HG03378 (cell line): ENCODE results near the gene GGTLC3.
"Not testable (repeated sequence)": the region's sequence is repeated elsewhere in the genome, so short reads cannot be mapped to it uniquely, and the experiment has no call there.

Experiments used
- ATAC-seq: cut with Tn5 transposase; IDR thresholded peaks from one replicate; pipeline ENCODE4 v1.9.1; 2021; ENCODE audit warnings: mild to moderate bottlenecking, moderate library complexity; ENCODE audit not compliant: unreplicated experiment

GGTLC3 gene

DNA sequence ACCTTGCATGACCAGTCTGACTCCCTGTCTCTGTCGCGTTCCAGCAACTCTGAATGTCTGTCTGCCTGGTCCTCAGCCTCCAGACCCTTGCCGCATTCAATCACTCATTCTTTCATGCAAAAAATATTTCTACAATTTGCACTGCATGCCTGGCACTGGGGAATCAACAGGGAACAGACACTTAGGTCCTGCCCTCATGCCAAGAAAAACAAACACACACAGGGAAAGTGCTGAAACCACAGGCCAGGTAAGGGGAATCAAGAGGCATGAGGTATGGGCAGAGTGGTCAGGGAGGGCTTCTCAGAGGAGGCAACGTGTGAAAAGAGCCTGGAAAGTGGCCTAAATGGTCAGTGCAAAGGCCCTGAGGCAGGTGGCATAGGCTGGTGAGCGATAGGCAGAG lies at the start of gene GGTLC3:
Gene GGTLC3, minus strand, starts transcription at position 101 of the 400 bp plus-strand sequence. CDS start 264 bp downstream, outside the sequence.
- not testable (repeated sequence) for ATAC-seq

DNA sequence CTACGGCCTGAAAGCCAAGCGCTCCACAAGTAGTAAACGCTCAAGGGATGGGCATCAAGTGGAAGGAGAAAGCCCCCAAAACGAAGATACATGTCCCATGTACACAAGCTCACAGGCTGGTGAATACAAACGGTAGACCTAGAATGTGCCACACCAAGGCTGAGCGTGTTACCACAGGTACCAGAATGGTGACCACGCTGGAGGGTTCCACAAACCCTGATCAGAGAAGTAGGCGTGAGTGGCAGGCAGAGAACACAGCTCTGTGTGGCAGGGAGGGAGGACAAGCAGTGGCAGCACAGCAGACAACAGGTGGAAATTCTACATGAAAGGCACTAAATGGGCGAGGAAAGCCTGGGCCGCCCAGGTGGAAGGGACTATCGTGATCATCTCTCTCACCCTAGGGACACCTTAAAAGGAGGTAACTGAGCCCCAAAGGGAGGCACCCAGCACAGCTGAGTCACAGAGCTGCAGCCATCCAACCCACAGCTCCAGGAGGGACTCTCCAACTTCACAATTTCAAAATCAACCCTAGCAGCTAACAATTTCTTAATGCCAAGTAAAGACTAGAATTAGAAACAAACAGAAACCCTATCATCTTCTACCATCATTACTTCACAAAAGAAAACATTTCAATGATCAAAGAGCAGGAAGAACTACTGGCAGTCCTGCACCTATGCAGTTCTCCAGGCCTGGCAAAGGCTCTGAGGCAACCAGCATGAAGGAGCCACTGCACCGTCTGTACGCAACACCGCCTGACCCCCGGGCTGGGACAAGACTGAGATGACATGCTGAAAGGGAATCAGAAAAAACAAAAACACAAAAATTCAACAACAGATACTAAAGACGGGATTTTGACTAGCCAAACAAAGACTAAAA lies 42.4 kb upstream of the GGTLC3 start:
- not testable (repeated sequence) for ATAC-seq

DNA sequence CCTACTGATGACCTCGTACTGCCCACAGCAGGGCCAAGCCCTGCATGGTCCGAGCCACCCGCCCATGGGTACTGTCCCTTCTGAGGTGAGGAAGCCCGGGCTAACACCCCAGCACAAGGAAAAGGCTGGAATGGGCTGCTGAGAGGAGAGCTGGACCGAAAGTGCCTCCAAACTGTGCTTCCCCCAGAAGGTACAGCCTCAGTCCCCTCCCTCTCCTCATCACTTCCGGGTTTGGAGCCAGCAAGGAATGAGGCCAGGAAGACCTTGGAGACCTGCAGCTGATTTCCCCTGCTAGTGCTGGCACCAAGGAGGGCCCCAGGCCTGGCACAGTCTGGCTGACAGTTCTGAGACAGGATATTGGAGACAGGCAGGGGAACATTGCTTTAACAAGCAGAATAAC lies 41.0 kb upstream of the GGTLC3 start:
- ATAC-seq: not testable (repeated sequence)

DNA sequence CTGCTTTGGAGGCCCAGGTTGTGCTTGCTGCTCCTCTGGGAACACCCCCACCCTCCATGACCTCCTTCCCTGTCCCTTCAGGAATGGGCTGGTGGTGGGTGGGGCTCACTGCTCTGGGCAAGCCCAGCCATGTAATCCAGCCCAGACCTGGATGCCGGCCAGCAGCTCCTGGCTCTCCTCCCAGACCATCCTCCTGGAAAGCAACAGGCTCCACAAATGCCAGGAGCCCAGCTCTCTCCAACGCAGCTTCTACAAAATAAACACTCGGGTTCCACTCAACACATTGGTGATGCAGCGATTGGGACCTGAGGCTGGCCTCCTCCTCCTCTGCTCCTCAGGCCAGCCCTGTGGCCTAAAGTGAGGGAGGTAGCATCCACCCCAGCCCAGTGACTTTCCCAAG lies 40.6 kb upstream of the GGTLC3 start:
- ATAC-seq: not testable (repeated sequence)

DNA sequence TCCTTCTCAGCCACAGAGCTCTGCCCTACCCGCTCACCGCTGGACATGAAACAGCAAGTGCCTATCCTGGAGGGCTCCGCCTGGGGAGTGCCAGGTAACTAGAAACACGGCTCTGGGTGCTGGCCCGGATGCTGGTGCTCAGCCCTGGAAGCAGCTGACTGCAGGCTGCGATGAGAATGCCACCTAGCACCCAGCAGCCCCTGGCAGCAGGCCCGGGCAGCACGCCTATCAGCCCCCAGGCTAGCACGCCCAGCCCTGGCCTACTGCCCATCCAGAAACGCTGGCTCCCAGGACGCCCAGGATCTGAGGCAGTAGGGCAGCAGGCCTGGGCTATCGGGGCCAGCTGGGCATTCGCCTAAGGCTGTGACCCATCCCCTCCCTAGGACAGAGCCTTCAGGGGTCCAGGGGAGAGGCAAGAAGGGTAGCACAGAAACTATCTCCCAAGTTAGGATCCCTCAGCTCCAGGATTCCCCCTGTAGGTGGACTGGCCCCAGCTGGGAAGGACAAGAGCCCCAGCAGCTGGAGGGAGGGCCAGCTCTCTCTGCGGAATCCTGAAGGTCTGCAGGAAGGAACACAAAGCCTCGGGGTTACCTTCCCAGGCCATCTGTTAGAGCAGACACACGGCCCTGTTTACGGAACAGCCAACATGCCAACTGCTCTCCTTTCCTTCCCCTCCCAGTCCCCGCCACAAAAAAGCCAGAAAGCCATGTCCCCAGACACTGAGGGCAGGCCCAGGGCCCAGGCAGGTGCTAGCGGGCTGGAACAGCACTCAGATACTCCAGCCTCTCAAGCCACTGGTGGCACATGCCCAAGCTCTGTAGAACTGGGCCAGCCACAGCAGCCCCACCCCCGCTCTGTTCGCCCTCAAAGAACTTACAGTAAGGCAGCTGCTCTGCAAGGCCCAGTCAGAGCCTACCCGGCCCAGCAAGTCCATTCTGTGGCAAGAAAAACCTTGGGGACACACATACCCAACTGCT lies 36.6 kb upstream of the GGTLC3 start:
- not testable (repeated sequence) for ATAC-seq

DNA sequence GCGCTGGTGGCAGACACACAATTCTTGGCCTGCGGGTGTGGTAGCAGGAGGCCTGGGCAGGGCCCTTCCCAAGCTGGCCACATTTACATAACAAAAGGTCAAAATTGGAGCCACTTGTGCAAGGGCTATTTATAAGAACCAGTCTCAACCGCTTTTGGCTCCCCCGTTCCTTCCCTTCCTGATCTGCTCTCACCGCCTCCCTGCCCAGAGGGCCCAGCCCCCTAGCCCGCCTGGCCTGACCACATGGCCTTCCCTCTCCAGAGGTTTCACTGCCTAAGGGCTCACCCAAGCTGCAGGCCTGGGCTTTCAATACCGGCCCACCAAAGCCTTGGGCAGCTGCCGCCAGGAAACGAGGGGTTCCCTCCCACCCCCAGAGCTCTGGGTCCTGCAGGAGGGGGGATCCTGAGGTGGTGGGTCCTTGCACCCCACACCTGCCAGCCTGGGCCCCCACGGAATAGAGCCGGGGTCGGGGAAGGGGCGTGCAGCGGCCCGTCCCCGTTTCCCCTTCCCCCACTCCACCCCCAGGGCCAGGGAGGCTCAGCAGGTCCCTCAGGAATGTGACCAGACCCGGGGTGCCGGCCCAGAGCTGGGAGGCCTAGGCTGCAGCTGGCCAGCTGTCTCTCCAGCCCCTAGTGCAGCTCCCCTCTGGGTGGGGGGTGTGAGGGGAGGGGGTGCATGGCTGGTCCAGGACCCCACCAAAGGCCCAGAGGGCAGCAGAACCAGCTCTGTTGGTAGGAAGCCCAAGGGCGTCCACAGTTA lies 35.1 kb upstream of the GGTLC3 start:
- ATAC-seq: not testable (repeated sequence)

DNA sequence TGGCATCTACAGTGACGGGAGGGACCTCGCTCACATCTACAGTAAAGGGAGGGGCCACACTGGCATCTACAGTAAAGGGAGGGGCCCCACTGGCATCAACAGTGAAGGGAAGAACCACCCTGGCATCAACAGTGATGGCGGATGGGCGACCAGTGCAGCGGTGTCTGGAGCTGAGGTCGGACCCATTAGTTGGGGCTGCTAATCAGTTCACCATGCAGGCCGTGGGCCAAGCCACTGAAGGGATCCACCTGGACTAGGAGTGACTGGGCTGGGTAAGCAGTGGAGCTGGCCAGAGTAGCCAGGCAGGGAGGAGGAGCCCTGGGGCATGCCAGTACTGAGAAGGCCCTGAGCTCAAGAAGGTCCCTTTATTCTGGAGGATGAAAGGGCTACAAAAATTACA lies 33.1 kb upstream of the GGTLC3 start:
- not testable (repeated sequence) for ATAC-seq

DNA sequence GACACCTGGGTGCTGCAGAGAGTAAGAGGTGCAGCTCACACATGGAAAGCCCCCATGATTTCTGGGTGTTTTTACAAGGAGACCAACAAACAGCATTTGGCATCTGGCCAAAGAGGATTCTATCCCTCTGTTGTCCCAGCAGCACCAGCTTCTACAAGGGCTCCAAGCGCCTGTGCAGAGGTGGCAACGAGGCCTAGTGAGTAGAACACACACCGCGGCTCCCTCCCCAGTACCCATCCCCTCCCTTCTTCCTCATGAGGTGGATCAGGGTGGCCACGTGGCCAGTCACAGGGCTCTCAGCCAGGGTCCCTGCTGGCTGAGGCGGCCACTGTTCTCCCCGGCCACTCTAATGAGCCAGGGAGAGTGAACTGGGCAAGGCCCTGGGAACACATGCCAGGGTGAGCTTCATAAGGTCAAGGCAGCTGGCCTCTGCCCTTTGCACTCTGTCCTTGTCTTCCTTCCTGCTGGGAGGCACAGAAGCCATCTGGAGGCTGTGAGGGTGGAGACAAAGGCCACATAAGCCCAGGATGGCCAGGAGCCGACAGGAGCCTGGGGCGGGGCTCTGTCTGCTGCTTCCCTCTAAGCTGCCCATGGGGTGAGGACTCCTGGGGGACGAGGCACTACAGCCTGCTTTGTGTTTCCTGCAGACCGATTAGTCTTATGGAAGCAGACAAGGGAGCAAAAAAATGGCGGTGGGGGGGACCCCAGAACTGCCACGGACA lies 31.7 kb upstream of the GGTLC3 start:
- ATAC-seq: not testable (repeated sequence)

DNA sequence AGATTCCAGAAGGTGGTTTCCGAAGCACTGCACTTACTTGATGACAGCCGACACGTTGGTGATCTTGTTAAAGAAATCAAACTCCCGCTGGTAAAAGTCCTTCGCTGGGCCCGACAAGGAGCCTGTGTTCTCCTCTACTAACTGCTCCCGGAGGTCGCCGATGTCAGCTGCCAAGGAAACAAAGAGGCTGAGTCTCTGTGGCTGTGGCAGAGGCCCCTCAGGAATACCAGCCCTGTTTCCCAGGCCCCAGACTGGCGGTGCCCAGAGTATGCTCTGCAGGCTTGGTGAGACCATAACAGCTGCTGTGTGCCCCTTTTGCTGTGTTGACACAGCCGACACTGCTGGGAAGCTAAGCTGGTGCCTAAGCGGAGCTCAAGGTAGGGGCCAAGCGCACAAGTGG lies 26.7 kb upstream of the GGTLC3 start:
- not testable (repeated sequence) for ATAC-seq

DNA sequence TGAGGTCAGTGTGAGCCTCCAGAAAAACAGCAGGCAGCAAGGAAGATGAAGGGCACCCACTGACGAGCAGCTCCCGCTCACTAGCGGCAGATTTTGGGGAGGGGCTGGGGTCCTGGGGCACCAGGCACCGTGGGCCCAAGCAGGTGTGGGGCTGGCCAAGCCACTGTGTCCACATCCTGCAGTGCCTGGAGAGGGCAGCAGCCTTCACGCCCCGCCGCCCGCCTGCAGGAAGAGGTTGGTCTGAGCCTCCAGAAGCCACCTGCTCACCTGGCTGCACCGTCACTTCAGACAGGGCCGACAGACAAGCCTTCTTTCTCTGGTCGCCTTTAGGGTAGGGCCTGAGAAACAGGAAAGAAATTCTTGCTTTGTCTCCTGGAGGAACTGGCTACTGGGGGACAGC lies 25.4 kb upstream of the GGTLC3 start:
- ATAC-seq: not testable (repeated sequence)

DNA sequence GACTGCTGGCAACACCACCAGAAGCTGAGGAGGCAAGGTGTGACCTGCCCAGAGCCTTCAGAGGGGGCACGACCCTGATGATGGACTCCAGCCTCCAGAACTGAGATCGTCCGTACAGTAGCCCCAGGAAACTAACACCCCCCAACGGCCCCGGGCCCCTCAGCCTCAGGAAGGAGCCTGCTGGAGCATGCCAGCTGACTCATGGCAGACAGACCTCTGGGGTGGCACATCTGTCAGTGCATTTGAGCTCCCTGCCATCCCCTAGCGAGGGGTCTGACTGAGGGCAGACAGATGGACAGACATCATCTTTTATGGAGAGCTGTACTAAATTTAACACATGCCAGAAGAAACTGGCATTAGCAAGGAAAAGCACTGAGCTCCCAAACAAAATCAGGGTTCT lies 22.0 kb upstream of the GGTLC3 start:
- ATAC-seq: not testable (repeated sequence)

DNA sequence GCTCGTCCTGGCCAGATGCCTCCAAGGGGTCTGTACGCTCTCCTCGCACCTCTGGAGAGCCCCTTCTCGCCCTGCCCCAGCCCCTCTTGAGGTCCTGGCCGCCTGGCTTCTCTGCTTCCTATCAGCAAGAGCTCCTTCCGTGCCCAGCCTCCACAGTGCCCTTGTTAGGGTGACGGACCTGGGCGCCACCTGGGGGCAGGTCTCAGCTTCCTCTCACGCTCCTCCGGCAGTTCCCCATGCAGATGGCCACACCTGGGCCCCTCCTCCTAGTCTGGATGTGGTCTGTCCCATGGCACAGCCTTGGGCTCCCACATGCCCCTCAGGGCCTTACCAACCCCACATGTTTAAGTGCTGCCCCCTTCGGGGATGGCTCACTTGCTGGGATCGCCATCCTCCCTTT lies 16.4 kb upstream of the GGTLC3 start:
- not testable (repeated sequence) for ATAC-seq

DNA sequence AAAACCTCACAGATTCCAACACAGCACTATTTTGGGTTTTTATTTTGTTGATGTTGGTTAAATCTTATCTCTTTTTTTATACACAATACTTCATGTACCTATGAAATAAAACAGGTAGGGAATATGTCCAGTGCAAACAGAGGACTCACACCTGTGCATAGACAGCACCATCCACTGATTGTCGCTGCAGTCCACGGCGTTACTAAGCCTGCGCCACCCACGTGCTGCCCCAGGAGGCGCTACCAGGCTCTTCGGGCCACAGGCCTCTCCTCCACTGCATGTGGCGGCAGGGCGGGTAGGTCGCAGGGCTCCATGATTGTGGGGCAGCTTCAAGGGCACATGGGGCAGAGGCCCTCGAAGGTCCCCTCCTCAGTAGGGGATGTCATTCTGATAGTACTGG lies 15.7 kb upstream of the GGTLC3 start:
- not testable (repeated sequence) for ATAC-seq

DNA sequence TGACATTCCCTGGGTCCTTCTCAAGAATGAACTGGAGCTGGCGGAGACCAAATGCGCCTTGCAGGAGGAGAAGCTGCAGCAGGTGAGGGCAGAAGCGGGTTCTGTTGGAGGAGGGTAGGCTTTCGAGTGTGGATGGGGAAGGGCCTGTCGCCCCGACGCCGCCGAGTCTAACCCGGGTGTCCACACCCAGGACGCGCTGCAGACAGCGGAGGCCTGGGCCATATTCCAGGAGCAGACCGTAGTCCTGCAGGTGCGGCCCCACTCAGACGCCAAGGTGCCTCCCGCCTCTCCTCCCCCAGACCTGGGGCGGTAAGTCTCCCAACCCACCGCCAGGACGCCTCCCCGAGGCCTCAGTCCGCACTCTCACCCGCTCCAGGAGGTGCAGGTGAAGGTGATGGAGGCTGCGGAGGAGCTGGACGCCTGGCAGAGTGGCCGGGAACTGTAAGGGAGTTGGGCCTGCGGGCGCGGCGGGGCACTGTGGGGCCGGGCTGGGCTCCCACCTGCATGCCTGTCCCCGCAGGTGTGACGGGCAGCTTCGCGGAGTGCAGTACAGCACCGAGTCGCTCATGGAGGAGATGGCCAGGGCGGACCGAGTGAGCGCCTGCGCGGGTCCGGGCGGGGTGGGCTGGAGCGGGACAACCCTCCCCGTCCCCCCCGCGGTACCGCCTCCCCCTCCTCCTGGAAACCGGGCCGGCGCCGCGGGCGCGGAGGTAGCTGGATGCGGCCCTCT lies 11.6 kb upstream of the GGTLC3 start:
- ATAC-seq: peak; percentile 26

DNA sequence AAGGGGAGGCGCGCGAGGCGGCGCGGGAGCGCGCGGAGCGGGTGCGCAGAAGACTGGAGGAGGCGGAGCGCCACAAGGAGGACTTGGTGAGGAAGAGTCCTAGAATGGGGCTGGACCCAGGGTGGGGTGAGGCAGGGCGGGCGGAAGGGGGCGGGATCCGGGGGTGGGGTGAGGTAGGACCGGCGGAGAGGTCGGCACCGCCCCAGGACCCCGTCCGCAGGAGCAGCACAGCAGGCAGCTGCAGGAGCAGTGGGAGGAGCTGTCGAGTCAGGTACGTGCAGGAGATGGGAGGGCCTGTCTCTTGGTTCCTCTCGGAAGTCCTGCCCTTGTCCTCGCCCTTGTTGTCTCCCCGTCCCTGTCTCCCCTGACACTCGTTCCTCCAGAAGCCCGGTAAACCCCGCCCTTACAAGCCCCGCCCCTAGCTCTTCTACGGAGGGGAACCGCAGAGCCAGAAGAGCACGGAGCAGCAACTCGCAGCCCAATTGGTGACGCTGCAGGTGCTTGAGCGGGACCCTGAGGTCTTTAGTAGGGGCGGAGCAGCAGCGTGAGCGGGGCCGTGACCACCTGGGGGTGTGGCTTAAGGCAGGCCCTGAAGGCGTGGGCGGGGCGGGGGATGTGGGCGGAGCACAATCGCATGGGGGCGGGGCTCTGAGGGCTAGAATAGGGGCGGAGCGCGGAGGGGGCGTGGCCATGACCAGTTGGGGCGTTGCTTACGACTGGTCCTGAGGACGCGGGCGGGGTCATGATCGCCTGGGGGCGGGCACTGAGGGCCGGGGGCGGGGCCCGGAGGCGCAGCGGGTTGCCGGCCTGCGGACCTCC lies 10.8 kb upstream of the GGTLC3 start:
- ATAC-seq: peak; percentile 67

DNA sequence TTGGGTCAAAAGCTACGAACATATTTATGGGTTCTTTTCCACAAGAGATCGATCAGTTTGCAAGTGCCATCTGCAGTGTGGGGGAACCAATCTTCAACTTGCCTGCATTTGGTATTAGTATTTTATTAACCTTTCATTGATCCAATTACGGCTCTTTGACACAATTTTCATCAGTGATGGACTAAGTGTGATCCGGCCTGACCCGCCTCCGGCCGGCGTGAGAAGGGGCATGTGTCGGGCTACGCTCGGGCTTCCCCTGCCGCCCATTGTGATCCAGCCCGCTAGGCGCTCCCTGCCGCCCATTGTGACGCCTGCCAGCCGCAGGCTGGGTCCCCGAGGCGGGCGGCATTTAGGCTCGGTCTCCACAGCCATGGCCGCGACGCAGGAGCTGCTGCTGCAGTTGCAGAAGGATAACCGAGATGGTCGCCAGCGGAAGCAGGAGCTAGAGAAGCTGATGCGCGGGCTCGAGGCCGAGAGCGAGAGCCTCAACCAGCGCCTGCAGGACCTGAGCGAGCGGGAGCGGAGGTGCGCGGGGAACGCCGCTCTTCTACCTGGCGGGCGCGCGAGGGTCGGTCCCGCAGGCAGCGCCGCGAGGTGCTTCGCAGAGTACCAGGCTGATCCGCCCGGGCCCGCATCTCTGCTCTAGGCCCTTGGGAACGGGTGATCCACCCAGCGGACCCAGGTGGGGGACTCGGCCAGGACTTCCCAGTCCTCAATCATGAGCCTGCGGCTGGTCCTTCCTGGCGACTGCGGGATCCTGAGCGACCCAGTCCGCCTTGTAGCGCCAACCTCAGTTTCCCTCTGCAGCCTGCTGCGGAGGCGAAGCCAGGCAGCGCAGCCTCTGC lies 10.0 kb upstream of the GGTLC3 start, which contains the start of gene TMEM191B:
Gene TMEM191B, plus strand, starts transcription at position 51 of the 845 bp plus-strand sequence. Its CDS starts 179 bp downstream, at position 230.
- ATAC-seq: peak; percentile 17

DNA sequence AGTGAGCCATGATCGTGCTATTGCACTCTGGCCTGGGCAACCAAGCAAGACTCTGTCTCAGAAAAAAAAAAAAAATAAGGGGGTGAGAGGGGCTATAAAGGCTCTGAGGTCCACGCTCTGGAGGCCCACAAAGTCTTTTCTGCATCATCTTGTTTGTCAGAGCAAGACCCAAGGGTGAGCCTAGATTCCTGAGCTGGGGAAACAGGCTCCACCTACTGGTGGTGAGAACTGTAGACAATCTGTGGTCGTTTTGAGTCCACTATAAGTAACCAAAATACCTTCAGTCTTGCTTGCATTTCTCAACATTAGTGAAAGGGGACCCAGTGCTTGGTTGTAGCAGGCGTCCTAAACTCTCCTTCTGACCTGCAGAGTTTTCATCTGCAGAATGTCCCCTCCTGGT lies 5.4 kb upstream of the GGTLC3 start:
- not testable (repeated sequence) for ATAC-seq
